GM12864 (cell line): Measurements from ENCODE around the gene STUB1.

Experiments
- DNase-seq: peaks from one replicate; pipeline ENCODE4 v3.0.0-alpha.2; 2011; ENCODE audit warnings: low read depth
- H3K4me3 ChIP-seq: 2 replicates; pipeline ENCODE4 v1.5.1; 2011; ENCODE audit warnings: mild to moderate bottlenecking, low read depth, low read length, control low read depth
- TF ChIP-seq, protein P1 (sequence below): IDR thresholded peaks from 2 replicates; pipeline ENCODE4 v1.5.1; 2011; ENCODE audit warnings: low read depth, mild to moderate bottlenecking, moderate library complexity, low read length, control low read depth, inconsistent platforms; ENCODE audit errors: missing control alignments

STUB1 gene

DNA sequence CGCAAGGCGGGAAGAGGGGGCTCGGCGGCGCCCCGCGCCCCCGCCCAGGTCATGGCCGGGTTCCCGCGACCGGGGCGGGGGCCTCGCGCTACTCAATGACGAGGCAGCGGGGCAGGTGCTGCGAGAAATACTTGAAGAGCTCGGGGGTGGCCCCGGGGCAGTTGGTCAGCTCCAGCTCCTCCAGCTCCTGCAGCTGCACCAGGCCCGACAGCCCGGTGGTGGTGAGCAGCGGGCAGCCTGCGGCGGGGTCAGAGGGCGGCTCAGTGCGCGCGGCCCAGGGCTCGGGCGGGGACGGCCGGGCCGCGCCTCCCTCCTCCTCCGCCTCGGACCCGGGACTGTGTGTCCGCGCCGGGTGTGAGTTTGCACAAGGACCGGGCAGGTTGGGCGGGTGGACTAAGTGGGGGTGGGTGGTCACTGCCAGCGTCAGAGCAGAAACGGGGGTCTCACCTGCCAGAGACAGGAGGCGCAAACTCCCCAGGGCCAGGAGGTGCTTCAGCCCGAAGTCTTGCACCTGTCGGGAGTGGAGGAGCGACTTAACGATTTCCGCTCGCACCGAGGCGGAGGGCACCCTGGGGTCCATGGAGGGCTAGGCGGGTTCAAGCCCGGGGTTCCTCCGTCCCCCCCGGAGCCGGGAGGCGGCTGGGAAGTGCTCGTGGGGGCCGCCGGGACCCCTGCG lies 14.1 kb downstream of the STUB1 start:
- no peak for DNase-seq
- 0 out of 2 replicates have a peak overlapping the region, but pooled peaks have one; percentile 49 for H3K4me3 ChIP-seq
- TF ChIP-seq, protein P1, sequence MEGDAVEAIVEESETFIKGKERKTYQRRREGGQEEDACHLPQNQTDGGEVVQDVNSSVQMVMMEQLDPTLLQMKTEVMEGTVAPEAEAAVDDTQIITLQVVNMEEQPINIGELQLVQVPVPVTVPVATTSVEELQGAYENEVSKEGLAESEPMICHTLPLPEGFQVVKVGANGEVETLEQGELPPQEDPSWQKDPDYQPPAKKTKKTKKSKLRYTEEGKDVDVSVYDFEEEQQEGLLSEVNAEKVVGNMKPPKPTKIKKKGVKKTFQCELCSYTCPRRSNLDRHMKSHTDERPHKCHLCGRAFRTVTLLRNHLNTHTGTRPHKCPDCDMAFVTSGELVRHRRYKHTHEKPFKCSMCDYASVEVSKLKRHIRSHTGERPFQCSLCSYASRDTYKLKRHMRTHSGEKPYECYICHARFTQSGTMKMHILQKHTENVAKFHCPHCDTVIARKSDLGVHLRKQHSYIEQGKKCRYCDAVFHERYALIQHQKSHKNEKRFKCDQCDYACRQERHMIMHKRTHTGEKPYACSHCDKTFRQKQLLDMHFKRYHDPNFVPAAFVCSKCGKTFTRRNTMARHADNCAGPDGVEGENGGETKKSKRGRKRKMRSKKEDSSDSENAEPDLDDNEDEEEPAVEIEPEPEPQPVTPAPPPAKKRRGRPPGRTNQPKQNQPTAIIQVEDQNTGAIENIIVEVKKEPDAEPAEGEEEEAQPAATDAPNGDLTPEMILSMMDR, result no peak

DNA sequence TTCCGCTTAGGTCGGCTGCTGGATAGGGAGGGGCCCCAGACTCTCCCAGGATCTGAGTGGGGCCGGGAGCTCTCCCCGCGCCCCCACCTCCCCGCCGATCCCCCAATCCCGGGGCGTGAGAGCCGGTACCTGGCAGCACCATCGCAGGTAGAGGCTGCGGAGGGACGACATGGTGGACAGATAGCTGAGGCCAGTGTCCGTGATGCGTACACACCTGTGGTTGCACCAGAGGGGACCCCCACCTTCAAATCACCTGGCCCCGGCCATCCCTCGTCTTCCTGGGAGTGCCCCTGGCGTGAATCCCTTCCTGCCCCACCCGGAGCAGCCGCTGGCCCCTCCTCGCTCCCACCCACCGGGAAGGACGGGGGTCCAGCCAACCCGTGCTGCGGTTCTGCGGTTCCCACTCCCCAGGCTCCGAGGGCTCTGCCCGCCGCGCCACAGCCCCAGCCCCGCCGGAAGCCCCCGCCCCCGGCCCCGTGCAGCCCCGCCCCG lies 14.7 kb downstream of the STUB1 start:
- H3K4me3 ChIP-seq, result peak overlapping the region; percentile 49; the same call in 1 of the 2 replicates
- TF ChIP-seq, protein P1, result no peak
- DNase-seq, result no peak

DNA sequence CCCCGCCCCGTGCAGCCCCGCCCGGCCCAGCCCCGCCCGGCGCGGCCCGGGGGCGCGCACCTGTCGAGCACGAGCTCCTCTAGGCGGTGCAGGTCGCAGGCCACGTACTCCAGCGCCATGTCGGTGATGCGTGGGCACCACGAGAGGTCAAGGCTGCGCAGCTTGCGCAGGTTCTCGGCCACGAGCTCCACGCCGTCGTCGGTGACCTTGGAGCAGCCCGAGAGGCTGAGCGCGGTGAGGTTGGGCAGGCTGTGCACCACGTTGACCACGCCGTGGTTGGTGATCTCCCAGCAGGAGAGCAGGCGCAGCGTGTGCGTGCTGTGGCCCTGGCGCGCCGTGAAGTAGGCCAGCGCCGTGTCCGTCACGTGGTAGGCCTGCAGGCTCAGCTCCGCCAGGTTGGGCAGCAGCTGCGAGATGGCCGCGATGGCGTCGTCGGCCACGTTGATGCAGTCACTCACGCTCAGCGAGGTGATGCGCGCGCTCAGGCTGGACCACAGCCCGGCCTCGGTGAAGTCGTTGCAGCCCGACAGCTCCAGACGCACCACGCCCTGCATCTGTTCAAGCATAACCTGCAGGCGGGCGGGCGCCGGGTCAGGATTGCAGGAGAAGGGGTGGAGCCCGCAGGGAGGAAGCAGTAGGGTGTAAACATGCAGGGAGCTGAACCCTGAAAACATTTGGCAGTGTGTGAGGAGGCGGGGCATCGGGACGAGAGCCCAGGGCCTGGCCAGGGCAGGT lies 15.3 kb downstream of the STUB1 start:
- DNase-seq, result no peak
- H3K4me3 ChIP-seq, result peak overlapping the region; percentile 49
- TF ChIP-seq, protein P1, result no peak

DNA sequence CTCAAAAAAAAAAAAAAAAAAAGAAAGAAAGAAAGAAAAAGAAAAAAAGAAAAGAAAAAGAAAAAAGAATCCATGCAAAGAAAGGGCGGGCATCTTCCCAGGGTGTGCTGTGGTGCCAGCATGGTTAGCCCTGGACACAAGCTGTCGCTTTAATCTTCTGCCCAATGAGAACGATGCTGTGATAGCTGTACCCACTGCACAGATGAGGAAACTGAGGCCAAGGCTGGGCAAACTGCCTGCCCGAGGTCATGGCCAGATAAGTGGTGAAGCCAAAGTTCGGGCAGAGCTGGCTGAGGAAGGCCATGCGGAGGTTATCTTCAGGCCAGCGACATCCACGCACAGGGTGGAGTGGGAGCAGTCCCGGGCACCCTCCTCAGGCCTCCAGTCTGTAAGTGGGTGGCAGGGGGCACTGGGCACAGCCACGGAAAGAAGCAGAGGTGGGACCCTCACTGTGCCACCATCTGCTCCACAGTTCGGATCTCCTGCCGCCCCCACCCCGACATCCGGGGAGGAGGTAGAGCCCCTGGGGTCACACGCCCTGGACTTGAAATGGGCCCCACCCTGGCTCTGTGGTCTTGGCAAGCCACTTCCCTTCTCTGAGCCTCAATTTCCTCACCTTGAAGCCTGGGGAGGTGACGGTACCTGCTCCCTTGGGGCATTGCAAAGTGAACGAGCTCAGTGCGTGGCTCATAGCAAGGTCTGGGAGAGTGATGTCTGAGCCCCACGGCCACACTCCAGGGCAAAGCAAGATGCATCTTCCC lies 18.9 kb downstream of the STUB1 start:
- TF ChIP-seq, protein P1, result no peak
- DNase-seq, result no peak
- no peak overlapping the region for H3K4me3 ChIP-seq

DNA sequence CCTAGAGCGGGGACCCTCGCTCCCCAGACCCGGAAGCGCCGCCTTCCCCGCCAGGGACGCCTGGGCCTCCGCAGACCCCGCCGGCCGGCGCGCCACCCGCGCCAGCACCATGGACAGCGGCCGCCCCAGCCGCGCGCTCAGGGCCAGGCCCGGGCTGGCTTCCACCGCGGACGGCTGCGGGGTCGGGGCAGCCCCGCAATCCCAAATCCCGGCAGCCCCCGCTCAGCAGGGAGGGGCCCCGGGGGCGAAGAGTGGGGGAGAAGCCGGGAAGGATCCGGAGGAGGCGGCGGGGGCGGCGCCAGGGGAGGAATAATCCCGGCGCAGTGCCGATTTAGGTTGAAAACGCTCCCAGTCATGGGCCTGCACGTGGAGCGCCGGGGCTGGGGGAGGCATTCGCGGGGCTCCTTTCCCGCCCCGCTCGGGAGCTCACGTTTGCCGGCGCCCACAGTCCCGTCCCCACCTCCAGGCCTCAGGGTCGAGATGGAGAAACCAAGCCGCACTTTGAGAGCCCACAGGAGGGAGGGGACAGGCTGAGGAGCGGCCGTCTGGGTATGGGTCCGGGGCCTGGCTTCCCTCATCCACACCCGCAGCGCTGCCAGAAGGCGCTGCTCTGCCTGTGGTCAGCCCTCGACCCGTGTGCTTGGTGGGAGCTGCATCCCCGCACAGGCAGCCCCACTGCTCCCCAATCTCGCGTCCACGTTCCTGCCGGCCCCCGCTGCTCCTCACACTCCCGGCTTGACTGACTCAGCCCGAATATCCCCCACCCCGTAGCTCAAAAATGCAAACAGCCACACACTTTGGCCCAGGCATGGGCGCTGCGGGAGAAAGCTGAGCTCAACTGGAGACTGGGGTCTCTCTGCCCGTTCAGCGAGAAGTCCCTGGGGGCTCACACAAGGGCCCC lies 20.7 kb downstream of the STUB1 start:
- no peak overlapping the region for H3K4me3 ChIP-seq
- TF ChIP-seq, protein P1, result no peak
- DNase-seq, result no peak

DNA sequence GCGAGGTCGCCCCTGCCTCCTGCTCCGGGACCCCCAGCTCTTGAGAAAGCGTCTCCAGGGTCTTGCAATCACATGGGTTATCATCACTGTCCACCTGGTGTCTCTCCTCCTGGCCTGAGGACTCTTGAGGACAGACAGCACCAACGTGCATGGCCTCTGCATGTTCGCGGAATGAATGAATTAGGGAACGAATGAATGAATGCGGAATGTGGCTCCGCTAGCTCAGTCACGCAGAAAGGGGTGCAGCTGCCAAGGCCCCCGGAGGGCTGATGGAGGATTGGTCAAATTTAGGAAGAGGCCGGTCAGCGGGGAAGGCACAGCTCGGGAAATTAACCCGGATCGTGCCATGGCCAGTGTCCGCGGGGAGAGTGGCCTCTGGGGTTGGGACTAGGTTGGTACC lies 22.1 kb downstream of the STUB1 start:
- TF ChIP-seq, protein P1, result no peak
- DNase-seq, result no peak
- H3K4me3 ChIP-seq, result no peak overlapping the region
